Effector memory CD8-positive, alpha-beta T cell (primary cell): Measurements from ENCODE around the gene ADGRL2.

Experiments used
- ATAC-seq: fragments of 150-1000 bp; cut with Tn5 transposase; replicated peaks from 2 replicates; pipeline ENCODE4 v1.10.0; 2021; ENCODE audit warnings: mild to moderate bottlenecking, moderate library complexity
- DNase-seq, 3 experiments: peaks; one replicate each; pipeline ENCODE4 v3.0.0; 2021
- H3K27ac Mint-ChIP-seq, 2 donors: one replicate each; pipeline ENCODE4 v1.8.0; 2022; ENCODE audit warnings: mild to moderate bottlenecking in 2 of 2, mixed read lengths in 2 of 2, moderate library complexity in 2 of 2
- H3K27me3 Mint-ChIP-seq, 2 donors: one replicate each; pipeline ENCODE4 v1.8.0; 2022; ENCODE audit warnings: mixed read lengths in 2 of 2
- H3K36me3 Mint-ChIP-seq: one replicate; pipeline ENCODE4 v1.8.0; 2022; ENCODE audit warnings: mild to moderate bottlenecking, moderate library complexity, mixed read lengths; ENCODE audit not compliant: insufficient read depth
- H3K4me1 Mint-ChIP-seq, 2 donors: one replicate each; pipeline ENCODE4 v1.8.0; 2022; ENCODE audit warnings: low read depth in 2 of 2, mixed read lengths in 2 of 2
- H3K4me3 Mint-ChIP-seq, 2 donors: one replicate each; pipeline ENCODE4 v1.8.0; 2022; ENCODE audit warnings: mild to moderate bottlenecking in 2 of 2, mixed read lengths in 2 of 2, moderate library complexity in 2 of 2
- H3K9me3 Mint-ChIP-seq, 2 donors: one replicate each; pipeline ENCODE4 v1.8.0; 2022; ENCODE audit warnings: mixed read lengths in 2 of 2

Gene ADGRL2

GRCh38 chr1:82015444-82015843, 214.7 kb downstream of the ADGRL2 start:
- DNase-seq, result no peak
- Mint-ChIP-seq H3K4me1 (no peaks in the 10 kb centered on the region), H3K27me3 (no peaks in the 10 kb centered on the region), H3K9me3 (peaks cover 14 to 15% of the 10 kb centered on the region in 2 donors), H3K36me3 (no peaks in the 10 kb centered on the region), H3K4me3 (no peak overlapping the region), H3K27ac (no peak overlapping the region)
- no peak for ATAC-seq

- no peak for DNase-seq
- no peak overlapping the region for H3K4me3 Mint-ChIP-seq
- H3K27ac Mint-ChIP-seq, result no peak overlapping the region
- no peak for ATAC-seq
- no peaks in the 10 kb centered on the region for H3K4me1 Mint-ChIP-seq
- H3K9me3 Mint-ChIP-seq, result peaks cover 13 to 19% of the 10 kb centered on the region in 2 donors
- no peaks in the 10 kb centered on the region for H3K36me3 Mint-ChIP-seq
- no peaks in the 10 kb centered on the region for H3K27me3 Mint-ChIP-seq
Measured at GRCh38 chr1:82018319-82018718, 217.6 kb downstream of the ADGRL2 start.

- ATAC-seq (no peak), DNase-seq (no peak)
- no peak overlapping the region for H3K27ac Mint-ChIP-seq
Measured at GRCh38 chr1:82019508-82019907, 218.8 kb downstream of the ADGRL2 start.

GRCh38 chr1:82030830-82031229, 230.1 kb downstream of the ADGRL2 start:
- no peak overlapping the region for H3K27ac Mint-ChIP-seq
- no peak overlapping the region for H3K4me3 Mint-ChIP-seq
- no peaks in the 10 kb centered on the region for H3K4me1 Mint-ChIP-seq
- ATAC-seq, result no peak
- H3K9me3 Mint-ChIP-seq, result peaks cover 7 to 10% of the 10 kb centered on the region in 2 donors
- H3K36me3 Mint-ChIP-seq, result no peaks in the 10 kb centered on the region
- no peaks in the 10 kb centered on the region for H3K27me3 Mint-ChIP-seq
- DNase-seq, result no peak

More at GRCh38 chr1:82019508-82019907, 218.8 kb downstream of the ADGRL2 start:
- Mint-ChIP-seq H3K27me3 (no peaks in the 10 kb centered on the region), H3K36me3 (no peaks in the 10 kb centered on the region), H3K4me1 (no peaks in the 10 kb centered on the region), H3K4me3 (no peak overlapping the region), H3K9me3 (peaks cover 7 to 18% of the 10 kb centered on the region in 2 donors)

DNA sequence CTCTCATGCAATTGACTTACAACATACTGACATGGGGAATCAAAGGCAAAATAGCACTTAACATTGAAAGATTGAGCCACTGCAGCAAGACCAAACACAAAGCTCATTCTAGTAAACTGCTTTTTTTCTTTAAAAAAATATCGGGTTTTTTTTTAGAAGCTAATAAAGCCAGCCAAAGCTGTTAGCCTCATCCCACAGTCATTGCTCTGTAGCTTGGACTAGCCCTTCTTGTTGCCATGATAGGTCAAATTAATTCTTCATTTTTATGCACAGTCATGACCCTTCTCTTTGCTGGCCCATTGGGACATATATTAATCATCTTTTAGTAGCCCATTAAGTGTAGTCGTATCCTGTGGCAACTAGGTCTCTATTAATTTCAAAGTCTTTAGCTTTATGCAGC, 231.3 kb downstream of the ADGRL2 start:
- peaks cover 7 to 12% of the 10 kb centered on the region in 2 donors for H3K9me3 Mint-ChIP-seq
- no peaks in the 10 kb centered on the region for H3K4me1 Mint-ChIP-seq
- H3K36me3 Mint-ChIP-seq, result no peaks in the 10 kb centered on the region
- H3K27ac Mint-ChIP-seq, result no peak overlapping the region
- no peak for ATAC-seq
- H3K4me3 Mint-ChIP-seq, result no peak overlapping the region
- H3K27me3 Mint-ChIP-seq, result no peaks in the 10 kb centered on the region
- no peak for DNase-seq

GRCh38 chr1:82034812-82035211, 234.1 kb downstream of the ADGRL2 start:
- ATAC-seq, result no peak
- Mint-ChIP-seq H3K27ac (no peak overlapping the region), H3K9me3 (peaks cover 7 to 18% of the 10 kb centered on the region in 2 donors), H3K4me1 (no peaks in the 10 kb centered on the region), H3K27me3 (no peaks in the 10 kb centered on the region), H3K36me3 (no peaks in the 10 kb centered on the region), H3K4me3 (no peak overlapping the region)
- no peak for DNase-seq
